Neural cell (in vitro differentiated cells): ENCODE data around the gene TAB3. TPM values are rescaled to one million over a fixed set of nuclear protein-coding genes. Genes with fewer than 3 reads are reported as not detected.

ENCODE experiments used
- H2AFZ ChIP-seq: fragments of 200-600, 300-800 bp; sonication (generic), shearing (Covaris generic); 2 replicates; pipeline ENCODE4 v1.6.0; 2014; ENCODE audit warnings: low read depth, mild to moderate bottlenecking, antibody characterized with exemption, low read length, moderate library complexity
- H3F3A ChIP-seq: fragments of 200-600 bp; shearing (Covaris generic); 2 replicates; pipeline ENCODE4 v1.6.1; 2016; ENCODE audit warnings: mild to moderate bottlenecking, moderate library complexity, mixed read lengths, antibody characterized with exemption, low read length; ENCODE audit not compliant: insufficient read depth, poor library complexity, severe bottlenecking
- H3K27ac ChIP-seq: fragments of 200-600, 300-800 bp; sonication (generic), shearing (Covaris generic); 2 replicates; pipeline ENCODE4 v1.5.1; 2014; ENCODE audit warnings: mild to moderate bottlenecking, low read length, moderate library complexity
- H3K27me3 ChIP-seq: fragments of 300-800, 200-600 bp; sonication (generic), shearing (Covaris generic); 2 replicates; pipeline ENCODE4 v1.6.0; 2014; ENCODE audit warnings: mild to moderate bottlenecking, low read depth, low read length, moderate library complexity; ENCODE audit not compliant: insufficient read depth
- H3K36me3 ChIP-seq: fragments of 300-800, 200-600 bp; sonication (generic), shearing (Covaris generic); 2 replicates; pipeline ENCODE4 v1.5.1; 2014; ENCODE audit warnings: mild to moderate bottlenecking, antibody characterized with exemption, low read length, moderate library complexity; ENCODE audit not compliant: insufficient read depth
- H3K4me2 ChIP-seq: fragments of 300-800, 200-600 bp; sonication (generic), shearing (Covaris generic); 2 replicates; pipeline ENCODE4 v1.6.0; 2014; ENCODE audit warnings: mild to moderate bottlenecking, low read length
- H3K4me3 ChIP-seq: fragments of 300-800, 200-600 bp; sonication (generic), shearing (Covaris generic); 2 replicates; pipeline ENCODE4 v1.5.1; 2014; ENCODE audit warnings: mild to moderate bottlenecking, low read length, moderate library complexity
- H3K79me2 ChIP-seq: fragments of 200-600 bp; shearing (Covaris generic); replicated peaks from 2 replicates; pipeline ENCODE4 v1.6.0; 2014; ENCODE audit warnings: mild to moderate bottlenecking, low read length, moderate library complexity; ENCODE audit not compliant: insufficient read depth
- H3K9ac ChIP-seq: fragments of 300-800, 200-600 bp; sonication (generic), shearing (Covaris generic); 2 replicates; pipeline ENCODE4 v1.6.1; 2016; ENCODE audit warnings: mild to moderate bottlenecking, low read length, mixed read lengths
- H3K9me2 ChIP-seq: fragments of 200-600 bp; shearing (Covaris generic); 2 replicates; pipeline ENCODE4 v1.6.1; 2016; ENCODE audit warnings: mild to moderate bottlenecking, low read length, mixed read lengths; ENCODE audit not compliant: insufficient read depth
- H3K9me3 ChIP-seq: fragments of 200-600, 300-800 bp; sonication (generic), shearing (Covaris generic); 2 replicates; pipeline ENCODE4 v1.6.1; 2016; ENCODE audit warnings: mild to moderate bottlenecking, mixed run types, low read length, moderate library complexity, mixed read lengths
- H4K20me1 ChIP-seq: fragments of 200-600 bp; shearing (Covaris generic); 2 replicates; pipeline ENCODE4 v1.6.1; 2016; ENCODE audit warnings: mild to moderate bottlenecking, mixed run types; ENCODE audit not compliant: insufficient read depth
- CTCF ChIP-seq: fragments of 450-650 bp; IDR thresholded peaks from 2 replicates; pipeline ENCODE4 v1.5.1; 2014; ENCODE audit warnings: antibody characterized with exemption, mild to moderate bottlenecking, moderate library complexity; ENCODE audit not compliant: poor library complexity, severe bottlenecking
- EP300 ChIP-seq: fragments of 450-650 bp; conservative IDR thresholded peaks from 2 replicates; pipeline ENCODE4 v1.6.1; 2014; ENCODE audit warnings: antibody characterized with exemption, mild to moderate bottlenecking, moderate library complexity; ENCODE audit not compliant: poor library complexity, severe bottlenecking
- EZH2 ChIP-seq: fragments of 200-600, 300-800 bp; shearing (Covaris generic), sonication (generic); IDR thresholded peaks from 2 replicates; pipeline ENCODE4 v1.6.1; 2014; ENCODE audit warnings: antibody characterized with exemption, low read length, borderline replicate concordance, mild to moderate bottlenecking; ENCODE audit not compliant: insufficient read depth, poor library complexity, severe bottlenecking
- MXI1 ChIP-seq: fragments of 450-650 bp; conservative IDR thresholded peaks from 2 replicates; pipeline ENCODE4 v1.6.1; 2014; ENCODE audit warnings: antibody characterized with exemption, mild to moderate bottlenecking; ENCODE audit not compliant: poor library complexity, severe bottlenecking
- POLR2AphosphoS5 ChIP-seq: IDR thresholded peaks from 2 replicates; pipeline ENCODE4 v1.6.1; 2012
- RAD21 ChIP-seq: fragments of 450-650 bp; conservative IDR thresholded peaks from 2 replicates; pipeline ENCODE4 v1.6.1; 2014; ENCODE audit warnings: antibody characterized with exemption, mild to moderate bottlenecking, moderate library complexity
- REST ChIP-seq: IDR thresholded peaks from 2 replicates; pipeline ENCODE4 v1.6.1; 2012; ENCODE audit warnings: borderline replicate concordance
- SMC3 ChIP-seq: fragments of 450-650 bp; conservative IDR thresholded peaks from 2 replicates; pipeline ENCODE4 v1.6.1; 2014; ENCODE audit warnings: antibody characterized with exemption, mild to moderate bottlenecking, moderate library complexity; ENCODE audit not compliant: poor library complexity
- TAF1 ChIP-seq: IDR thresholded peaks from 2 replicates; pipeline ENCODE4 v1.6.1; 2012; ENCODE audit warnings: low read depth
- polyA plus RNA-seq: library from polyadenylated mRNA; depleted of rRNA; stranded (reverse); fragments of >200 nt; gene quantifications from 2 replicates; pipeline ENCODE4 v1.2.3, GENCODE V29; 2014

Gene TAB3
- polyA plus RNA-seq, 1 donor from 2014 or later: 28.7 TPM

GRCh38 chrX:30876367-30876766, 12.7 kb downstream of the TAB3 start:
- TF ChIP-seq CTCF (no peak), REST (no peak), TAF1 (no peak), EZH2 (no peak), MXI1 (no peak), SMC3 (no peak), EP300 (no peak), POLR2AphosphoS5 (no peak), RAD21 (no peak)
- H3F3A ChIP-seq: no peaks in the 10 kb centered on the region
- no peak overlapping the region for H3K9ac ChIP-seq
- no peak overlapping the region for H3K4me2 ChIP-seq
- no peaks in the 10 kb centered on the region for H3K27me3 ChIP-seq
- H3K9me2 ChIP-seq: no peaks in the 10 kb centered on the region
- H3K9me3 ChIP-seq: no peaks in the 10 kb centered on the region
- H4K20me1 ChIP-seq: no peaks in the 10 kb centered on the region
- H3K4me3 ChIP-seq: no peak overlapping the region
- H2AFZ ChIP-seq: no peak overlapping the region
- no peak overlapping the region for H3K27ac ChIP-seq
- no peaks in the 10 kb centered on the region for H3K79me2 ChIP-seq
- H3K36me3 ChIP-seq: no peaks in the 10 kb centered on the region

- Histone ChIP-seq H3K9me3 (no peaks in the 10 kb centered on the region), H3K27ac (no peak overlapping the region), H2AFZ (no peak overlapping the region), H3K36me3 (no peaks in the 10 kb centered on the region), H3K79me2 (no peaks in the 10 kb centered on the region), H3K4me2 (no peak overlapping the region), H3K27me3 (no peaks in the 10 kb centered on the region), H3K9me2 (no peaks in the 10 kb centered on the region), H4K20me1 (no peaks in the 10 kb centered on the region), H3K9ac (no peak overlapping the region), H3K4me3 (no peak overlapping the region), H3F3A (no peaks in the 10 kb centered on the region)
- TF ChIP-seq POLR2AphosphoS5: no peak
Observed at GRCh38 chrX:30875957-30876356, 13.1 kb downstream of the TAB3 start.

DNA sequence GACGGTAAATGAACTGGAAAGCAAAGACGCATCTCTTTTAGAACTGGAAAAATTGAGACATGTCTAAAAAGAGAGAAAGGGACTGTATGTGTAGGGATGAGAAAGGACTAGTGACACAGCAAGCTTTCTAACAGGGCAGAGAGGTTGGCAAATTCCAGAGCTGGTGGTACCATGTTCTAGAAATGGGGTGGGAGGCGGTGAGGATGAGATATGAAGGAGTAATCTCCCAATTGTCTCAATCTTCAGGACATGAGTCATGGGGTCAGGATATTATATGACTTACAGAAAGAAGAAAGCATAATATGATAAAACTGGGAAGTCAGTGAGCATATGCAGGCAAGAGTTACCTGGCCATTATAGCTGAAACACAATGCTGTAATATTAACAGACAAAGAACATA, 14.2 kb downstream of the TAB3 start:
- Histone ChIP-seq H3K9me3 (no peaks in the 10 kb centered on the region), H3K4me2 (no peak overlapping the region), H3K9me2 (no peaks in the 10 kb centered on the region), H3K79me2 (no peaks in the 10 kb centered on the region), H3K27me3 (no peaks in the 10 kb centered on the region), H3K9ac (no peak overlapping the region), H4K20me1 (no peaks in the 10 kb centered on the region), H3F3A (no peaks in the 10 kb centered on the region), H2AFZ (no peak overlapping the region), H3K4me3 (no peak overlapping the region), H3K36me3 (no peaks in the 10 kb centered on the region), H3K27ac (no peak overlapping the region)
- TF ChIP-seq REST (no peak), SMC3 (no peak), CTCF (no peak), MXI1 (no peak), RAD21 (no peak), EP300 (no peak), POLR2AphosphoS5 (no peak), EZH2 (no peak), TAF1 (no peak)
